ENCODE results near the gene WDFY3. TPM values are rescaled to one million over a fixed set of nuclear protein-coding genes. Genes with fewer than 3 reads are reported as not detected.

WDFY3 gene
- total RNA-seq, 1 donor from 2014 or later = 0.56 TPM

GRCh38 chr4:84912741-84913140, 53.7 kb downstream of the WDFY3 start:
- intact Hi-C loops (cut with micrococcal nuclease) = no loop called here

GRCh38 chr4:84908876-84909275, 57.6 kb downstream of the WDFY3 start:
- intact Hi-C loops (cut with micrococcal nuclease) = no loop called here

GRCh38 chr4:84907145-84907544, 59.3 kb downstream of the WDFY3 start:
- intact Hi-C loops (cut with micrococcal nuclease) = no loop called here

- intact Hi-C loops (cut with micrococcal nuclease) = no loop called here
Observed at GRCh38 chr4:84905646-84906045, 60.8 kb downstream of the WDFY3 start.

GRCh38 chr4:84901740-84902281, 64.7 kb downstream of the WDFY3 start:
- intact Hi-C loops (cut with micrococcal nuclease) = no loop called here

GRCh38 chr4:84901173-84901572, 65.3 kb downstream of the WDFY3 start:
- intact Hi-C loops (cut with micrococcal nuclease) = no loop called here

- intact Hi-C loops (cut with micrococcal nuclease) = no loop called here
Observed at GRCh38 chr4:84899616-84900015, 66.9 kb downstream of the WDFY3 start.

GRCh38 chr4:84897516-84897915, 69.0 kb downstream of the WDFY3 start:
- intact Hi-C loops (cut with micrococcal nuclease) = no loop called here

- intact Hi-C loops (cut with micrococcal nuclease) = no loop called here
Observed at GRCh38 chr4:84895283-84895682, 71.2 kb downstream of the WDFY3 start.

GRCh38 chr4:84894621-84895020, 71.9 kb downstream of the WDFY3 start:
- intact Hi-C loops (cut with micrococcal nuclease) = no loop called here

GRCh38 chr4:84892950-84893349, 73.5 kb downstream of the WDFY3 start:
- intact Hi-C loops (cut with micrococcal nuclease) = no loop called here

- intact Hi-C loops (cut with micrococcal nuclease) = no loop called here
Observed at GRCh38 chr4:84887824-84888223, 78.7 kb downstream of the WDFY3 start.

GRCh38 chr4:84879651-84880200, 86.8 kb downstream of the WDFY3 start:
- intact Hi-C loops (cut with micrococcal nuclease) = no loop called here

- intact Hi-C loops (cut with micrococcal nuclease) = no loop called here
Observed at GRCh38 chr4:84878546-84878945, 87.9 kb downstream of the WDFY3 start.

- intact Hi-C loops (cut with micrococcal nuclease) = no loop called here
Observed at GRCh38 chr4:84878090-84878489, 88.4 kb downstream of the WDFY3 start.

GRCh38 chr4:84877051-84877833, 89.2 kb downstream of the WDFY3 start:
- intact Hi-C loops (cut with micrococcal nuclease) = no loop called here

- intact Hi-C loops (cut with micrococcal nuclease) = no loop called here
Observed at GRCh38 chr4:84875636-84876371, 90.7 kb downstream of the WDFY3 start.

- intact Hi-C loops (cut with micrococcal nuclease) = no loop called here
Observed at GRCh38 chr4:84874619-84875018, 91.9 kb downstream of the WDFY3 start.

GRCh38 chr4:84870398-84871163, 95.9 kb downstream of the WDFY3 start:
- intact Hi-C loops (cut with micrococcal nuclease) = no loop called here

- intact Hi-C loops (cut with micrococcal nuclease) = no loop called here
Observed at GRCh38 chr4:84866295-84866694, 100.2 kb downstream of the WDFY3 start.

- intact Hi-C loops (cut with micrococcal nuclease) = no loop called here
Observed at GRCh38 chr4:84865600-84865999, 100.9 kb downstream of the WDFY3 start.

All from T-helper 1 cell treated with Interleukin-12 subunit alpha and Interleukin-12 subunit beta and Interleukin-4 antibody, amounts not matched to agents 30 ng/mL and 1 ng/mL, for 36 hours (primary cell).